ENCODE data around the gene RGS17. TPM values are rescaled to one million over a fixed set of nuclear protein-coding genes. Genes with fewer than 3 reads are reported as not detected.

The RGS17 gene
- total and polyA plus RNA-seq, 2 of the 13 experiments (the other 11 are each of a cell fraction or from before 2014, with no cell fraction given) = 0.04 TPM; not detected in 1

- TF ChIP-seq RXRA (CRISPR knock-in tag; IDR thresholded peaks at IDR 0.05) (0 out of 2 replicates have a peak, but pooled peaks have one; percentile 43), SKI (IDR thresholded peaks at IDR 0.05; ENCODE audit: partially characterized antibody) (no peak), PAXIP1 (CRISPR knock-in tag; conservative IDR thresholded peaks at IDR 0.05) (peak; percentile 61), KLF12 (CRISPR knock-in tag; IDR thresholded peaks at IDR 0.05; ENCODE audit: borderline replicate concordance) (peak; percentile 77), ZBTB3 (CRISPR knock-in tag; IDR thresholded peaks at IDR 0.05; ENCODE audit: borderline replicate concordance, low read depth) (0 out of 2 replicates have a peak, but pooled peaks have one; percentile 69), ZNF335 (CRISPR knock-in tag; IDR thresholded peaks at IDR 0.05) (peak; percentile 59; the same call in 1 of the 2 replicates), SCMH1 (CRISPR knock-in tag; IDR thresholded peaks at IDR 0.05; ENCODE audit: borderline replicate concordance) (no peak), TEAD2 (CRISPR knock-in tag; IDR thresholded peaks at IDR 0.05) (no peak), ZBTB14 (CRISPR knock-in tag; IDR thresholded peaks at IDR 0.05) (peak; percentile 43; the same call in 1 of the 2 replicates), ZEB1 (IDR thresholded peaks at IDR 0.05; ENCODE audit: insufficient replicate concordance, low read depth) (no peak), ZNF432 (CRISPR knock-in tag; IDR thresholded peaks at IDR 0.05; ENCODE audit: borderline replicate concordance) (no peak), HOXA5 (CRISPR knock-in tag; IDR thresholded peaks at IDR 0.05) (no peak; the same call in 1 of the 2 replicates), GABPA (IDR thresholded peaks at IDR 0.05; ENCODE audit: low read depth, low read length) (peak; percentile 42), GABPA (CRISPR knock-in tag; IDR thresholded peaks at IDR 0.05; ENCODE audit: low read depth) (peak; percentile 83), ZNF788 (CRISPR knock-in tag; IDR thresholded peaks at IDR 0.05; ENCODE audit: borderline replicate concordance) (peak; percentile 57; the same call in 1 of the 2 replicates), ZNF329 (CRISPR knock-in tag; IDR thresholded peaks at IDR 0.05; ENCODE audit: low read depth) (0 out of 2 replicates have a peak, but pooled peaks have one; percentile 37), ZNF101 (CRISPR knock-in tag; IDR thresholded peaks at IDR 0.05; ENCODE audit: borderline replicate concordance, low read depth) (peak; percentile 62; the same call in 1 of the 2 replicates)
- TF ChIP-seq, protein P1, sequence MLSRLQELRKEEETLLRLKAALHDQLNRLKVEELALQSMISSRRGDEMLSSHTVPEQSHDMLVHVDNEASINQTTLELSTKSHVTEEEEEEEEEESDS (CRISPR knock-in tag; IDR thresholded peaks at IDR 0.05; ENCODE audit: borderline replicate concordance) = no peak
- TF ChIP-seq, protein P2, sequence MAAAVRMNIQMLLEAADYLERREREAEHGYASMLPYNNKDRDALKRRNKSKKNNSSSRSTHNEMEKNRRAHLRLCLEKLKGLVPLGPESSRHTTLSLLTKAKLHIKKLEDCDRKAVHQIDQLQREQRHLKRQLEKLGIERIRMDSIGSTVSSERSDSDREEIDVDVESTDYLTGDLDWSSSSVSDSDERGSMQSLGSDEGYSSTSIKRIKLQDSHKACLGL (CRISPR knock-in tag; IDR thresholded peaks at IDR 0.05) = peak; percentile 70
- TF ChIP-seq, protein P3, sequence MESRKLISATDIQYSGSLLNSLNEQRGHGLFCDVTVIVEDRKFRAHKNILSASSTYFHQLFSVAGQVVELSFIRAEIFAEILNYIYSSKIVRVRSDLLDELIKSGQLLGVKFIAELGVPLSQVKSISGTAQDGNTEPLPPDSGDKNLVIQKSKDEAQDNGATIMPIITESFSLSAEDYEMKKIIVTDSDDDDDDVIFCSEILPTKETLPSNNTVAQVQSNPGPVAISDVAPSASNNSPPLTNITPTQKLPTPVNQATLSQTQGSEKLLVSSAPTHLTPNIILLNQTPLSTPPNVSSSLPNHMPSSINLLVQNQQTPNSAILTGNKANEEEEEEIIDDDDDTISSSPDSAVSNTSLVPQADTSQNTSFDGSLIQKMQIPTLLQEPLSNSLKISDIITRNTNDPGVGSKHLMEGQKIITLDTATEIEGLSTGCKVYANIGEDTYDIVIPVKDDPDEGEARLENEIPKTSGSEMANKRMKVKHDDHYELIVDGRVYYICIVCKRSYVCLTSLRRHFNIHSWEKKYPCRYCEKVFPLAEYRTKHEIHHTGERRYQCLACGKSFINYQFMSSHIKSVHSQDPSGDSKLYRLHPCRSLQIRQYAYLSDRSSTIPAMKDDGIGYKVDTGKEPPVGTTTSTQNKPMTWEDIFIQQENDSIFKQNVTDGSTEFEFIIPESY (CRISPR knock-in tag; IDR thresholded peaks at IDR 0.05) = no peak
- TF ChIP-seq, protein P4, sequence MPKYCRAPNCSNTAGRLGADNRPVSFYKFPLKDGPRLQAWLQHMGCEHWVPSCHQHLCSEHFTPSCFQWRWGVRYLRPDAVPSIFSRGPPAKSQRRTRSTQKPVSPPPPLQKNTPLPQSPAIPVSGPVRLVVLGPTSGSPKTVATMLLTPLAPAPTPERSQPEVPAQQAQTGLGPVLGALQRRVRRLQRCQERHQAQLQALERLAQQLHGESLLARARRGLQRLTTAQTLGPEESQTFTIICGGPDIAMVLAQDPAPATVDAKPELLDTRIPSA (CRISPR knock-in tag; IDR thresholded peaks at IDR 0.05; ENCODE audit: borderline replicate concordance) = peak; percentile 81; the same call in 1 of the 2 replicates
Measured at GRCh38 chr6:152982904-152983636, 148.0 kb downstream of the RGS17 start, which contains the start of gene FBXO5 (continued).
